Upper lobe of left lung (tissue), 4 donors: ENCODE data around the gene CCDC3.

Experiments used
- EP300 ChIP-seq, 4 donors: sonication (generic); formaldehyde crosslinking; IDR thresholded peaks; one replicate each; pipeline ENCODE4 v1.5.1; 2017; ENCODE audit warnings: antibody characterized with exemption in 4 of 4, control low read depth in 2 of 4
- POLR2A ChIP-seq, 4 donors: fragments of 450-650 bp; IDR thresholded peaks; one replicate each; pipeline ENCODE4 v1.5.1; 2016 to 2017; ENCODE audit warnings: antibody characterized with exemption in 4 of 4, mild to moderate bottlenecking in 2 of 4
- POLR2AphosphoS5 ChIP-seq, 2 donors: sonication (generic); formaldehyde crosslinking; IDR thresholded peaks; one replicate each; pipeline ENCODE4 v1.5.1; 2017; ENCODE audit warnings: antibody characterized with exemption in 2 of 2
- TF ChIP-seq, protein P1 (sequence below), 6 experiments: fragments of 450-650 bp in 4 of 6; fragments of 200-600 bp in 2 of 6; sonication (generic) in 2 of 6; IDR thresholded peaks; one replicate each; pipeline ENCODE4 v1.5.1; 2016 to 2019; ENCODE audit warnings: antibody characterized with exemption in 6 of 6

DNA sequence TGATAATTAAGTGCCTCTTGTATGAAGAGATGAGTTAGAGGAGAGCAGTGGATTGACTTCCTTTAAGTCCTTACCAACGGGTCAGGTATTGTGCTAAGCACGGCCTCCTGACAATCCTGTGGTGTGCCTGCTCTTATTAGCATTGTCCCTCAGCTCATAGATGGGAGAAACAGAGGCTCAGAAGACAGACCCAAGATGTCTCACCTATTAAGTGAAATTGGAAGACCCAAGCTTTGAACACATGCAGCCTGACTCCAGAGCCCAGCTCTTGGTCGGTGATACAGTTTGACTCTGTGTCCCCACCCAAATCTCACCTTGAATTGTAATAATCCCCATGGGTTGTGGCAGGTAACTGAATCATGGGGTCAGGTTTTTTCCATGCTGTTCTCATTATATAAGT lies 53.8 kb downstream of the CCDC3 start:
- TF ChIP-seq, protein P1, sequence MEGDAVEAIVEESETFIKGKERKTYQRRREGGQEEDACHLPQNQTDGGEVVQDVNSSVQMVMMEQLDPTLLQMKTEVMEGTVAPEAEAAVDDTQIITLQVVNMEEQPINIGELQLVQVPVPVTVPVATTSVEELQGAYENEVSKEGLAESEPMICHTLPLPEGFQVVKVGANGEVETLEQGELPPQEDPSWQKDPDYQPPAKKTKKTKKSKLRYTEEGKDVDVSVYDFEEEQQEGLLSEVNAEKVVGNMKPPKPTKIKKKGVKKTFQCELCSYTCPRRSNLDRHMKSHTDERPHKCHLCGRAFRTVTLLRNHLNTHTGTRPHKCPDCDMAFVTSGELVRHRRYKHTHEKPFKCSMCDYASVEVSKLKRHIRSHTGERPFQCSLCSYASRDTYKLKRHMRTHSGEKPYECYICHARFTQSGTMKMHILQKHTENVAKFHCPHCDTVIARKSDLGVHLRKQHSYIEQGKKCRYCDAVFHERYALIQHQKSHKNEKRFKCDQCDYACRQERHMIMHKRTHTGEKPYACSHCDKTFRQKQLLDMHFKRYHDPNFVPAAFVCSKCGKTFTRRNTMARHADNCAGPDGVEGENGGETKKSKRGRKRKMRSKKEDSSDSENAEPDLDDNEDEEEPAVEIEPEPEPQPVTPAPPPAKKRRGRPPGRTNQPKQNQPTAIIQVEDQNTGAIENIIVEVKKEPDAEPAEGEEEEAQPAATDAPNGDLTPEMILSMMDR (IDR thresholded peaks at IDR 0.05): no peak
- TF ChIP-seq POLR2A (IDR thresholded peaks at IDR 0.05) (no peak), POLR2AphosphoS5 (IDR thresholded peaks at IDR 0.05) (no peak), EP300 (IDR thresholded peaks at IDR 0.05) (no peak)
